PC-3 (cell line): ENCODE data around the gene UBC. TPM values are rescaled to one million over a fixed set of nuclear protein-coding genes. Genes with fewer than 3 reads are reported as not detected.

Source experiments
- ATAC-seq: fragments of 200-7000 bp; cut with Tn5 transposase; 2 replicates; pipeline ENCODE4 v1.9.1; 2020; ENCODE audit warnings: mild to moderate bottlenecking, moderate library complexity
- BruUV-seq: library from RNA; stranded (reverse); fragments of 400-500 nt; replicated peaks from 2 replicates; lab custom pipeline; 2021; lab: Mats Ljungman, UMichigan
- CTCF ChIA-PET: fragments of 300-600 bp; sonication (Branson Sonifier 250); formaldehyde crosslinking; loops from one replicate; lab custom pipeline; 2022; ENCODE audit warnings: antibody characterized with exemption; lab: Charles Lee
- POLR2A ChIA-PET: fragments of 300-600 bp; sonication (Branson Sonifier 250); formaldehyde crosslinking; loops from one replicate; lab custom pipeline; 2022; ENCODE audit warnings: antibody characterized with exemption; ENCODE audit not compliant: unreplicated experiment; lab: Charles Lee
- DNase-seq: peaks from one replicate; pipeline ENCODE4 v3.0.0-alpha.2; 2015
- H2AFZ ChIP-seq: fragments of 300-600 bp; sonication (generic); 2 replicates; pipeline ENCODE4 v1.6.0; 2016; ENCODE audit warnings: antibody characterized with exemption, low read length
- H3F3A ChIP-seq: fragments of 300-600 bp; sonication (generic); one replicate; pipeline ENCODE4 v1.6.0; 2017; ENCODE audit warnings: antibody characterized with exemption, low read length, control low read depth, mild to moderate bottlenecking; ENCODE audit not compliant: unreplicated experiment
- H3K27ac ChIP-seq: fragments of 300-600 bp; sonication (generic); 2 replicates; pipeline ENCODE4 v1.5.1; 2016; ENCODE audit warnings: mild to moderate bottlenecking, low read length
- H3K27me3 ChIP-seq: fragments of 300-600 bp; sonication (generic); 2 replicates; pipeline ENCODE4 v1.6.1; 2016; ENCODE audit warnings: low read length, mixed read lengths
- H3K36me3 ChIP-seq: fragments of 300-600 bp; sonication (generic); 2 replicates; pipeline ENCODE4 v1.6.1; 2016; ENCODE audit warnings: low read depth, mixed run types, low read length, mixed read lengths
- H3K4me1 ChIP-seq: fragments of 300-600 bp; sonication (generic); 2 replicates; pipeline ENCODE4 v1.5.1; 2016; ENCODE audit warnings: low read length; ENCODE audit not compliant: insufficient read depth
- H3K4me2 ChIP-seq: fragments of 300-600 bp; sonication (generic); 2 replicates; pipeline ENCODE4 v1.6.0; 2016; ENCODE audit warnings: low read length
- H3K4me3 ChIP-seq: fragments of 300-600 bp; sonication (generic); 2 replicates; pipeline ENCODE4 v1.5.1; 2016; ENCODE audit warnings: mild to moderate bottlenecking, low read length, mixed read lengths
- H3K79me2 ChIP-seq: fragments of 300-600 bp; sonication (generic); 2 replicates; pipeline ENCODE4 v1.6.1; 2017; ENCODE audit warnings: low read length, mixed read lengths
- H3K9ac ChIP-seq: fragments of 300-600 bp; sonication (generic); 2 replicates; pipeline ENCODE4 v1.6.0; 2016; ENCODE audit warnings: mild to moderate bottlenecking, low read length
- H3K9me2 ChIP-seq: fragments of 300-600 bp; sonication (generic); replicated peaks from 2 replicates; pipeline ENCODE4 v1.6.1; 2016; ENCODE audit warnings: mixed run types, low read length, mixed read lengths
- H3K9me3 ChIP-seq: fragments of 300-600 bp; sonication (generic); 2 replicates; pipeline ENCODE4 v1.6.1; 2016; ENCODE audit warnings: low read length, mixed read lengths
- H4K20me1 ChIP-seq: fragments of 300-600 bp; sonication (generic); 2 replicates; pipeline ENCODE4 v1.6.1; 2016; ENCODE audit warnings: low read length, mixed read lengths
- EZH2 ChIP-seq: fragments of 300-600 bp; sonication (generic); IDR thresholded peaks from one replicate; pipeline ENCODE4 v1.6.1; 2017; ENCODE audit warnings: antibody characterized with exemption, mild to moderate bottlenecking, low read length; ENCODE audit not compliant: unreplicated experiment
- EZH2phosphoT487 ChIP-seq: fragments of 300-600 bp; sonication (generic); IDR thresholded peaks from 2 replicates; pipeline ENCODE4 v1.6.1; 2018; ENCODE audit warnings: mild to moderate bottlenecking, antibody characterized with exemption, low read length, borderline replicate concordance
- intact Hi-C: fragments of 100-400 bp; cut with micrococcal nuclease; formaldehyde crosslinking; loops from 2 replicates; pipeline ENCODE4 v1.9.0; 2023
- total RNA-seq: library from RNA; depleted of rRNA; stranded (reverse); fragments of >200 nt; gene quantifications from 2 replicates; pipeline ENCODE4 v1.2.3, GENCODE V29; 2014
- TF ChIP-seq, protein P1 (sequence below): fragments of 300-600 bp; sonication (generic); conservative IDR thresholded peaks from 2 replicates; pipeline ENCODE4 v1.5.1; 2017; ENCODE audit warnings: antibody characterized with exemption, low read depth, mild to moderate bottlenecking, low read length

UBC gene
- total RNA-seq, 1 experiment from 2014 or later = 1,587 TPM

DNA sequence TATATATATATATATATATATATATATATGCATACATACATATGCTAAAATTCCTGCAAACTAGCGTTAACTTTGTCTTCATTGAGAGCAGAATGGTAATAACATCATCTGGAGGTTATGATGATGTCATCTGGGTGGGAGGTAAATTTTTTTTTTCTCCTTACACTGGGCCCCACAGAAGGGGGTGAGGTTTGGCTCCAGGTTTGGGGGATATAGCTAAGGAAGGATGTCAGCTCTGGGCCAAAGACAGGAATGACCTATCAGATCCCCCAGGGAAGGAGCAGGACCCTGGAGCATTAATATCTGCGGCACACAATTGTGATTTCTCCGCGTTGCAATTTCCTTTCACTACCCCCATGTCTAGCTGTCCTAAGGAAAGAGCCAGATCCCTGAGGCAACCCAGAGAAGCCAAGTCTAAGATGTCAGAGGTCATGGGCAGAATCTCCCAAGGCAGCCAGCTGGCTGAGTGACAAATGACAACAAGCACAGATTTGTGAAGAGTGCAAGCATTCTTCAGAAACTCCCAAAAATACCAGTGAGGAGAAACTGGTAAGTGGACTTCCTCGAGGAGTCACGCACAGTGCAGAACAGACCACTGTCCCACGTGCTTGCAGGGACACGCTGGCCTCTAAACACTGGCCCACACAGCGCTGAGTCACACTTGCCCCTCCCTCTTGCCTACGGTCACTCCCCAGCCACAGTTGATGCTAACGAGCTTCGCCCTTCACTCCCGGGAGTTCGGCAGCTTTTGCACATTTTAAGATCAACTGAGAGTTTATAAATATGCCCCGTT, 9.9 kb downstream of the UBC start:
- intact Hi-C loops = loop anchor here (1.0 to 2.0 kb wide), 2 partner anchors 41 to 128 kb away; partner anchors contain the start of gene SCARB1
- BruUV-seq = no TSS peak
- POLR2A ChIA-PET = interaction anchor here (0.6 to 2.0 kb wide), 3 partner anchors 10 to 33 kb away, joined by 5 to 10 read pairs (median 5); partner anchors contain the start of gene UBC

DNA sequence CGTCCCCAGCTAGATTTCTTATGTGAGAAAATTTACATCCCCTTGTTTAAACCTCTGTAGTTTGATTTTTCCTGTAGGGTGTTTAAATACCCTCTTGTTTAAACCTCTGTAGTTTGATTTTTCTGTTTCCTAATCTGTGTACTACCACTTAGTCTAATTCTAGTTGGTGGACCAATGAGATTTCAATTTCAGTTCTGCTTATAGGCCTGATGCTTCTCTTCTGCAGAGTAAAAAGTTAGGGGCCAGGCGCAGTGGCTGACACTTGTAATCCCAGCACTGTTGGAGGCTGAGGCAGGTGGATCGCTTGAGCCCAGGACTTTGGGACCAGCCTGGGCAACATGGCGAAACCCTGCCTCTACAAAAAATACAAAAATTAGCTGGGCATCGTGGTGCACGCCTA, 11.5 kb downstream of the UBC start:
- ChIA-PET POLR2A (no interaction called here), CTCF (no interaction called here)
- TF ChIP-seq, protein P1, sequence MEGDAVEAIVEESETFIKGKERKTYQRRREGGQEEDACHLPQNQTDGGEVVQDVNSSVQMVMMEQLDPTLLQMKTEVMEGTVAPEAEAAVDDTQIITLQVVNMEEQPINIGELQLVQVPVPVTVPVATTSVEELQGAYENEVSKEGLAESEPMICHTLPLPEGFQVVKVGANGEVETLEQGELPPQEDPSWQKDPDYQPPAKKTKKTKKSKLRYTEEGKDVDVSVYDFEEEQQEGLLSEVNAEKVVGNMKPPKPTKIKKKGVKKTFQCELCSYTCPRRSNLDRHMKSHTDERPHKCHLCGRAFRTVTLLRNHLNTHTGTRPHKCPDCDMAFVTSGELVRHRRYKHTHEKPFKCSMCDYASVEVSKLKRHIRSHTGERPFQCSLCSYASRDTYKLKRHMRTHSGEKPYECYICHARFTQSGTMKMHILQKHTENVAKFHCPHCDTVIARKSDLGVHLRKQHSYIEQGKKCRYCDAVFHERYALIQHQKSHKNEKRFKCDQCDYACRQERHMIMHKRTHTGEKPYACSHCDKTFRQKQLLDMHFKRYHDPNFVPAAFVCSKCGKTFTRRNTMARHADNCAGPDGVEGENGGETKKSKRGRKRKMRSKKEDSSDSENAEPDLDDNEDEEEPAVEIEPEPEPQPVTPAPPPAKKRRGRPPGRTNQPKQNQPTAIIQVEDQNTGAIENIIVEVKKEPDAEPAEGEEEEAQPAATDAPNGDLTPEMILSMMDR = no peak
- TF ChIP-seq EZH2phosphoT487 = no peak
- TF ChIP-seq EZH2 = no peak
- Histone ChIP-seq H3K9me2 (no peaks in the 10 kb centered on the region), H3K4me3 (no peak overlapping the region), H2AFZ (no peak overlapping the region), H3K27me3 (no peaks in the 10 kb centered on the region), H3K9me3 (no peaks in the 10 kb centered on the region), H3K27ac (no peak overlapping the region), H4K20me1 (no peaks in the 10 kb centered on the region), H3F3A (peaks cover 3% of the 10 kb centered on the region), H3K9ac (no peak overlapping the region), H3K4me1 (peaks cover 14% of the 10 kb centered on the region), H3K4me2 (no peak overlapping the region), H3K79me2 (no peaks in the 10 kb centered on the region), H3K36me3 (no peaks in the 10 kb centered on the region)
- DNase-seq = no peak
- intact Hi-C loops = no loop called here
- BruUV-seq = no TSS peak
- no peak for ATAC-seq

More for the DNA sequence above, 9.9 kb downstream of the UBC start:
- ATAC-seq = peak; percentile 89
- Histone ChIP-seq H3F3A (peaks cover 14% of the 10 kb centered on the region), H2AFZ (peak overlapping the region; percentile 73), H3K27ac (peak overlapping the region; percentile 79), H3K79me2 (no peaks in the 10 kb centered on the region), H3K9me3 (no peaks in the 10 kb centered on the region), H3K36me3 (no peaks in the 10 kb centered on the region), H3K4me2 (peak overlapping the region; percentile 86), H3K9ac (peak overlapping the region; percentile 55), H4K20me1 (peaks cover under 1% of the 10 kb centered on the region; the same call in 1 of the 2 replicates), H3K4me3 (peak overlapping the region; percentile 61), H3K4me1 (peaks cover 14% of the 10 kb centered on the region), H3K27me3 (no peaks in the 10 kb centered on the region), H3K9me2 (no peaks in the 10 kb centered on the region)
- DNase-seq = peak; percentile 93
- TF ChIP-seq, protein P1 = no peak
- TF ChIP-seq EZH2phosphoT487 = no peak
- TF ChIP-seq EZH2 = no peak
- CTCF ChIA-PET = interaction anchor here (0.5 to 4.3 kb wide), 4 partner anchors 23 to 869 kb away, joined by 4 to 54 read pairs (median 4); no protein-coding TSS in a partner anchor
